Activated T-cell treated with anti-CD3 and anti-CD28 coated beads for 1 hour (primary cell): Measurements from ENCODE around the gene PINK1.
"Not testable (repeated sequence)": the region's sequence is repeated elsewhere in the genome, so short reads cannot be mapped to it uniquely, and the experiment has no call there.

Experiments
- DNase-seq: peaks from one replicate; pipeline ENCODE4 v3.0.0-alpha.2; 2020; ENCODE audit warnings: low read depth

PINK1 gene

GRCh38 chr1:20645414-20645813 lies 12.2 kb downstream of the PINK1 start:
- DNase-seq: no peak

DNA sequence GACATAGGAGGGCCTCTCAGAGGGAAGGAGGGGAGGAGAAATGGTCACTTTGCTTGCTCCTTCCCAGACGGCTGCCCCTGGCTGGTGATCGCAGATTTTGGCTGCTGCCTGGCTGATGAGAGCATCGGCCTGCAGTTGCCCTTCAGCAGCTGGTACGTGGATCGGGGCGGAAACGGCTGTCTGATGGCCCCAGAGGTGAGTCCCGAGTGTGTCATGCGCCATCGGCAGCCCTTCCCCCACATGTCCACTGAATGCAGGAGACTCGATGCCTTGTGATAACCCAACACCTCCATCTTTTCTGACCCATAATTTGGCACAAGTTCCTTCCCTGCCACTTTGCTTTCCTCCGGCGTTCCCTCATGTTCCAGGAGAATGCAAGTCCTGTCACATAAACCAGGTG lies 15.2 kb downstream of the PINK1 start:
- DNase-seq: no peak

DNA sequence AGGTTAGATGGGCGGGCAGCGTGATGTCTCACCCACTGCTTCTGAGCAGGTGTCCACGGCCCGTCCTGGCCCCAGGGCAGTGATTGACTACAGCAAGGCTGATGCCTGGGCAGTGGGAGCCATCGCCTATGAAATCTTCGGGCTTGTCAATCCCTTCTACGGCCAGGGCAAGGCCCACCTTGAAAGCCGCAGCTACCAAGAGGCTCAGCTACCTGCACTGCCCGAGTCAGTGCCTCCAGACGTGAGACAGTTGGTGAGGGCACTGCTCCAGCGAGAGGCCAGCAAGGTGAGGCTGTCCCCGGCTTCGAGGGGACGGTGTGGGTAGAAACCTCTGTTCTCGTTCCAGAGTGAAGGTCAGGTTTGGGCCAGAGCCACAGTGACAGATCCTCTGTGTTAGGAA lies 15.7 kb downstream of the PINK1 start:
- DNase-seq: no peak

GRCh38 chr1:20652300-20652699 lies 19.0 kb downstream of the PINK1 start:
- DNase-seq: no peak

- DNase-seq: no peak
These were observed 20.9 kb downstream of the PINK1 start for GRCh38 chr1:20654104-20654690.

- no peak for DNase-seq
These were observed 23.8 kb downstream of the PINK1 start for GRCh38 chr1:20657024-20657423.

DNA sequence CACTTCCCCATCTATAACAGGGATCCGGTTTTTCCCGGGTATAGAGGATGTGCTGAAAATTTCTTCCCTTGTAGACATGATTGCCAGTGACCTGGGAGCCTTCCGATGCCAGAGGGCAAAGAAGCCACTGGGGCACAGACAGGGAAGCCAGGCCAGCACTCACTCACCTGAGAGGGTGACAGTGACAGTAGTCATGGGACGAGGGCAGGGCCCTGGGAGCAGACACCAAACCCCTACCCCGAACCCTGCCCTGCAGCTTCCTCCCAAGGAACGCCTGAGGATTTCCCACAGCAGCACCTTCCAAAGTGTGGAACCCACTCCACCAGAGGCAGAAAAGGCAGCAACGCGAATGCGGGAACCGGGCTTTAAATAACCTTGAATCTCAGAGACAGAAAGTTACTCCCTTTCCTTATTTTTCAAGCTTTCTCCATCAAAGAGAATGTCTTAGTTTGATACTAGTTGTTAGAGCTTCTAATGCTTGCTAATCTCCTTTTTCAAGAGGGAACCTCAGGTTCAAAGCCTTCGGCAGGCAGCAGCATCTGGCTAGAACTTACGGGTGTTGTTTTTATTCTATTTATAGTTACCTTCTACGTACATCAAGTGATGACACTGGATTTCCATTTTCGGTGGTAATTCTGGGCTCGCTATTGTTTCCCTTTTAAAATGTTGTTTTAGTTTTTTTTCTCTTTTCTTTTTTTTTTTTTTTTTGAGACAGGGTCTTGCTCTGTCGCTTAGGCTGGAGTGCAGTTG lies 25.1 kb downstream of the PINK1 start:
- no peak for DNase-seq

DNA sequence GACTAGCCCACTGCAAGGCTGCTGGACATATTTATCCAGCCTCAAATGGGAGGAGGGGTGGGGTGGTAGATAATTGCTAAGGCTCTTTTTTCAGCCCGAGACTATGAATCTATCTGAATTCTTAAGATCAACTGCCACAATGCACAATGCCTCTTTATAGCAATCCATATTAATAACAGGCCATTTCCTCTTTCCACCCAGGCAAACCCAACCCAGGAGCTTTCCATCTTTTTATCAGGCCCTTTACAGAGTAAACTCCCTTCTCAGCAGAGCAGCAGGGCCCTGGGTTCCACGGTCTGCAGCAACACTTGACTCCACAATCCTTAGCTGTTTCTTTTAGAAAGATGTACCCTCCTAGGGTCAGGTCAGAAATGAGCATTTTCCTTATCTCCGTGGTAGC lies 27.1 kb downstream of the PINK1 start:
- no peak for DNase-seq

DNA sequence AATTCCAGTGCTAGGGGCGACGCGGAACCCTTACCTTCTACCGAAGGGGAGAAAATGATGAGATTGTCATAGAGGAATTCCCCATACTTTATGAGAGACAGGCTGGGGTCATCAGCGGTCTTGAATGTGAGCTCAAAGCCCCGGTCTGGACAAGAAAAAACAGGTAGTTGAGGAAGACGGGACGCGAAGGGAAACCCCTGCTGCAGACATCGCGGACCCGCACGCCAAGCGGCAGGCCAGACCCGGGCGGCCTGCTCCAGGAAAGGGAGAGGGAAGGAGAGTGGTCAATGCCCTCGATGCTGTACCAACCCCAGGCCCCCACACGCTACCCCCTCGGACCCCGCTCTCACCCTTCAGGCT lies 27.6 kb downstream of the PINK1 start:
- peak; percentile 5 for DNase-seq

- DNase-seq: peak; percentile 86
These were observed 28.2 kb downstream of the PINK1 start, which contains the start of gene DDOST for GRCh38 chr1:20661207-20662109. Gene DDOST (minus strand): TSS chr1:20661369. CDS start chr1:20661350, 19 bp downstream.

GRCh38 chr1:20662110-20662475 lies 28.8 kb downstream of the PINK1 start:
- no peak for DNase-seq

GRCh38 chr1:20663365-20663764 lies 30.1 kb downstream of the PINK1 start:
- no peak for DNase-seq

DNA sequence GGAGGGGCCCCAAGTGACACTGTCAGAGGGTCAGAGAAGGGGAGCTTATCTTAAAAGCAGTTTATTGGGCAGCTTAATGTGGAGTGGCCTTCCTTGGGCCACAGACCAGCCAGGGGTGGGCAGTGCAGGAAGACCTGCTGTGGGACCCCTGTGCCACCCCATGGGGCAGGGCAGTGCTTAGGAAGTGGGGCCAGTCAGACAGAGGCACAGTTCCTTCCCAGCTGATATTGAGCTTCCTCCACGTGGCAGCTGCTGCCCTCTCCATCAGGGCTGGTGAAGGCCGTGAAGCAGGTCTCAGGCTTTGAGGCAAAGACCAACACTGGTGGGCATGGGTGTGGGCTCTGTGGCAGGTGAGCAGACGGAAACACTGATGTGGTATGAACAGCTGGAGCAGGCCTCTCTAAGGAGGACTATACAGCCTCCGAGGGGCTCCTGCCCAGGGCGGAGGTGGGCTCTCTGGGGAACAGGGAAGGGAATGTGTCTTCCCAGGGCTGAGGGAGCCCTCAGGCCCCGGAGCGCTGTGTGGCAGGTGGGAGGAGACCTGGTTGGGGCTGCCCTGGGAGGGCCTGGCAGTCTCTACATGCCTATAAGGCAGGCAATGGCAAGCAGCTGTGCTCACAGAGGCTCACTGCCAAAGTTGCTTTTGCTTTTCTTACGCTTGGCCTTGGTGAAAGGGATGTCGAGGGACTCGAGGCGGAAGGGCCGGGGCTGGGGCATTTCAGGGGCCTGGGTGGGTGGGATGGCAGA lies 30.9 kb downstream of the PINK1 start:
- DNase-seq: no peak

DNA sequence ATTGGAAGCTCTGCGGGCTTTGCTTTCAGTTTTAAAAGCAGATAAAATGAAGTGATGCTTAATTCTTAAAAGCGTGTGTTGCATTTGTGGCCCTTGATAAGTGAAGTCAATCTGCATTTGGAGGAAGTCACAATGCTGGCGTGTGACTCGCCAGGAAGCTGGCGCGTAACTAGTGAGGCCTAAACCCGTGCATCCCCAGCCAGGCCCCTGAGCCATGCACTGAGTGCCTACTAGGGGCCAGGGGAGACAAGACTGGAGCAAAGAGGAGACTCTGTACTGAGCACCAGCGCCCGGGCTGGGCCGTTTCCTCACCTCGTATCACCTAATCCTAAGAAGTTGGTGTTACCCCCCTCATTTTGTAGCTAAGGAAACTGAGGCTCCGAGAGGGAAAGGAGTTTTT lies 32.5 kb downstream of the PINK1 start:
- no peak for DNase-seq

- DNase-seq: no peak
These were observed 32.9 kb downstream of the PINK1 start for GRCh38 chr1:20666146-20666545.

GRCh38 chr1:20666804-20667203 lies 33.5 kb downstream of the PINK1 start:
- no peak for DNase-seq

DNA sequence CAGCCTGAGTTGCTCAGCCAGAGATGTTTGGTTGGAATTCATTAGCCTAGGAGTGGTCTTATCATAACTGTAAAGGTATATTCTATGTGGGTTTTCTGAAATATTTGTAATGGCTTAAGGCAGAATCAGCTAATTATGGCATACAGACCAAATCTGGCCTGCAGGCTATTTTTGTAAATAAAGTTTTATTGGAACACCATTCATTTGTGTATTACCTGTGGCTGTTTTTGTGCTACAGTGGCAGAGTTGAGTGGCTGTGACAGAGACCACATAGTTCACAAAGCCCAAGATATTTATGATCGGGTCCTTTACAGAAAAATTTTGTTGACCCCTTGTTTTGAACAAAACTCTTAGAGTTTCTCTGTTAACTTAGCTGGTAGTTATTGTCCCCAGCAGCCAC lies 35.3 kb downstream of the PINK1 start:
- no peak for DNase-seq

DNA sequence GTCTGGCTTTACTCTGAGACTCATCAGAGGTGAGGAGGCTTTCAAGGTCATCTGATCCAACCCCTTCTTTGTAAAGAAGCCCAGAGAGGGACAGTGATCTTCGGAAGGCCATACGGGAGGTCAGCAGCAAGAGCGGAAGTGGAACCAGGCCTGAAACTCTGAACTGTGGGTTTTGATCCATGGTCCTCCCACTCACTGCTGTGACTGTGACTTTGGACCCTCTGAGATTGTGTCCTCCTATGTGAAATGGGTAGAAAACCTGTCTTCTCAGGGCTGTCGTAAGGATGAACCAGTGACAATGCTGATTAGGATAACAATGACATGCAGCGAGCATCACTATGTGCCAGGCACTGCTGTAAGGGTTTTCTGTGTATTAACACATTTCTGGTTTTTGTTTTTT lies 37.7 kb downstream of the PINK1 start:
- no peak for DNase-seq

DNA sequence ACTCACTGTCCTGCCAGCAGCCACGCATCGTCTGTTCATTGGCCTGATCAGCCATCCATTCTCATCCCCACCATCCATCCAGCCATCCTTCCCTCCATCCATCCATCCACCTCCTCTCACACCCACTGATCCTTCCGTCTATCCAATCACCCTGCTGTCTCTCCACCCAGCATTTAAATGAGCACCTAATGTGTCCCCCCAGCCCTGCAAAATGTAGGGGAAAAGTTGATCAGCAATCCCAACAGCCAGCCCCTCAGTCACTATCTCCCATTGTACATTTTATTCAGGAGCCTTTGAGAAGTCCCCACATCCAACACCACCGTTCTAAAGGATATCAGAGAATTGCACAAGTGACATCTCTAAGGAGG lies 39.0 kb downstream of the PINK1 start:
- no peak for DNase-seq

GRCh38 chr1:20673626-20674025 lies 40.4 kb downstream of the PINK1 start:
- DNase-seq: not testable (repeated sequence)

DNA sequence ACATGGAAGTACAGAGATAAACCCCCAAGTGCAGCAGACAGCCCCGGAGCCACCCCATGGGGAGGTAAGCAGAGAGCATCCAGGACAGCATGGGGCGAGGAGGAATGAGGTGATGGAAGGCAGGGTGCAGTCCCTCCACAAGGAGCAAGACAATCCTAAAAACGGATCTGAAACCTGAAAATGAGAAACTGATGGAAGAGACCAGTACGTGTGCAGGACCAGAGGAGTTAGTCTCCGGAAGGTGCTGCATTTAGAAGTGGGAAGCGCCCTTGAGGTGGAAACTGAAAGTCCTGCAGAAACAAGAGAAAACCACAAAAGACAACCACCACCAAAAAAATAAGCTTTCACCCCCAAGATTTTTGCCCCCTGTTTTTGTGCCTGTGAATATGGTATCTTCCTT lies 45.3 kb downstream of the PINK1 start:
- DNase-seq: no peak

- DNase-seq: no peak
These were observed 47.0 kb downstream of the PINK1 start for GRCh38 chr1:20680269-20680668.
